Neural crest cell (in vitro differentiated cells): ENCODE results near the gene CLIC5. TPM values are rescaled to one million over a fixed set of nuclear protein-coding genes. Genes with fewer than 3 reads are reported as not detected.

Experiments
- DNase-seq: peaks from one replicate; pipeline ENCODE4 v3.0.0; 2021; ENCODE audit warnings: low read depth, mixed read lengths, low spot score
- H3K27ac Mint-ChIP-seq: one replicate; pipeline ENCODE4 v1.8.0; 2021; ENCODE audit warnings: mild to moderate bottlenecking, mixed read lengths; ENCODE audit not compliant: unreplicated experiment
- H3K27me3 Mint-ChIP-seq: 2 replicates; pipeline ENCODE4 v1.8.0; 2021; ENCODE audit warnings: low read depth, mild to moderate bottlenecking, mixed read lengths
- H3K36me3 Mint-ChIP-seq: 2 replicates; pipeline ENCODE4 v1.8.0; 2021; ENCODE audit warnings: low read depth, mild to moderate bottlenecking, mixed read lengths
- H3K4me1 Mint-ChIP-seq: 2 replicates; pipeline ENCODE4 v1.8.0; 2021; ENCODE audit warnings: mixed read lengths
- H3K4me3 Mint-ChIP-seq: one replicate; pipeline ENCODE4 v1.8.0; 2021; ENCODE audit warnings: mild to moderate bottlenecking, mixed read lengths
- H3K9me3 Mint-ChIP-seq: 2 replicates; pipeline ENCODE4 v1.8.0; 2021; ENCODE audit warnings: mixed read lengths
- CTCF ChIP-seq: fragments of 200-600 bp; sonication (generic); conservative IDR thresholded peaks from 2 replicates; pipeline ENCODE4 v1.5.0; 2021; ENCODE audit warnings: antibody characterized with exemption, mild to moderate bottlenecking
- total RNA-seq: library from RNA; stranded (reverse); gene quantifications from 2 replicates; pipeline ENCODE4 v1.2.1, GENCODE V29; 2021

The CLIC5 gene
- total RNA-seq, 1 donor from 2014 or later, result not detected

GRCh38 chr6:45959534-45960145 is 56.0 kb downstream of the CLIC5 start:
- no peak for TF ChIP-seq CTCF
- Mint-ChIP-seq H3K9me3 (no peaks in the 10 kb centered on the region), H3K27me3 (no peaks in the 10 kb centered on the region), H3K4me1 (no peaks in the 10 kb centered on the region), H3K36me3 (no peaks in the 10 kb centered on the region), H3K27ac (no peak overlapping the region), H3K4me3 (no peak overlapping the region)
- no peak for DNase-seq

GRCh38 chr6:45956663-45957062 is 59.0 kb downstream of the CLIC5 start:
- DNase-seq, result no peak
- peaks cover under 1% of the 10 kb centered on the region for H3K4me1 Mint-ChIP-seq
- no peaks in the 10 kb centered on the region for H3K36me3 Mint-ChIP-seq
- H3K27me3 Mint-ChIP-seq, result no peaks in the 10 kb centered on the region
- no peak overlapping the region for H3K27ac Mint-ChIP-seq
- no peaks in the 10 kb centered on the region for H3K9me3 Mint-ChIP-seq
- no peak for TF ChIP-seq CTCF
- no peak overlapping the region for H3K4me3 Mint-ChIP-seq

- Mint-ChIP-seq H3K36me3 (no peaks in the 10 kb centered on the region), H3K27ac (no peak overlapping the region), H3K9me3 (no peaks in the 10 kb centered on the region), H3K4me3 (no peak overlapping the region), H3K4me1 (peaks cover 6% of the 10 kb centered on the region), H3K27me3 (no peaks in the 10 kb centered on the region)
- TF ChIP-seq CTCF, result no peak
- DNase-seq, result no peak
These were observed 59.5 kb downstream of the CLIC5 start for GRCh38 chr6:45956176-45956575.

- H3K27me3 Mint-ChIP-seq, result no peaks in the 10 kb centered on the region
- no peaks in the 10 kb centered on the region for H3K9me3 Mint-ChIP-seq
- H3K36me3 Mint-ChIP-seq, result no peaks in the 10 kb centered on the region
These were observed 60.1 kb downstream of the CLIC5 start for GRCh38 chr6:45955597-45955996.

GRCh38 chr6:45952546-45952945 is 63.1 kb downstream of the CLIC5 start:
- no peak for TF ChIP-seq CTCF
- Mint-ChIP-seq H3K36me3 (no peaks in the 10 kb centered on the region), H3K4me1 (peaks cover 8% of the 10 kb centered on the region), H3K9me3 (no peaks in the 10 kb centered on the region), H3K4me3 (no peak overlapping the region), H3K27me3 (no peaks in the 10 kb centered on the region), H3K27ac (no peak overlapping the region)
- no peak for DNase-seq

More at GRCh38 chr6:45955597-45955996, 60.1 kb downstream of the CLIC5 start:
- Mint-ChIP-seq H3K4me1 (peaks cover 6% of the 10 kb centered on the region), H3K27ac (no peak overlapping the region), H3K4me3 (no peak overlapping the region)
- no peak for DNase-seq
- TF ChIP-seq CTCF, result no peak
